Heart left ventricle (tissue), 13 donors: ENCODE results near the gene CXorf58.

Experiments
- POLR2A ChIP-seq, 2 donors: fragments of 450-650 bp; IDR thresholded peaks; one replicate each; pipeline ENCODE4 v1.6.1; 2017; ENCODE audit warnings: antibody characterized with exemption in 2 of 2, mild to moderate bottlenecking in 2 of 2, moderate library complexity in 2 of 2
- TF ChIP-seq, protein P1 (sequence below), 12 donors: fragments of 200-600 bp; sonication (generic) in 4 of 12; IDR thresholded peaks; one replicate each; pipeline versions ENCODE4 v1.5.0 to v1.8.0; 2018 to 2022; ENCODE audit warnings: antibody characterized with exemption in 12 of 12, mild to moderate bottlenecking in 5 of 12
- donor health status: ischemic (EF 13 %, LVEDD 7.1; RV severe dilation, severe dysfunction).
- donor health status: DM: no; HTN: yes; CAD: no.
- donor health status: DM: no; HTN: no; CAD: no.
- donor health status: ischemic (EF 25% LVEDD 6.9; RV normal size, moderate dysfunction).
- donor health status: ischemic (EF 25% LVEDD 5.7; RV mildly dilated, moderate dysfunction).
- donor health status: ischemic (EF 35%, LVEDD 5.7; RV mildly dilated, moderate dysfunction).
- donor health status: nonischemic (EF 11% LVEDD 7.7; RV severe dilation, severe dysfunction).
- donor health status: DM: yes; HTN: yes; CAD: no.
- donor health status: PGD.
- donor health status: ischemic (EF 29% LVEDD 5.4; RV normal size, mild dysfunction).
- donor health status: nonischemic (EF 23%, LVEDD 6.1; RV moderate dilation, normal function).

DNA sequence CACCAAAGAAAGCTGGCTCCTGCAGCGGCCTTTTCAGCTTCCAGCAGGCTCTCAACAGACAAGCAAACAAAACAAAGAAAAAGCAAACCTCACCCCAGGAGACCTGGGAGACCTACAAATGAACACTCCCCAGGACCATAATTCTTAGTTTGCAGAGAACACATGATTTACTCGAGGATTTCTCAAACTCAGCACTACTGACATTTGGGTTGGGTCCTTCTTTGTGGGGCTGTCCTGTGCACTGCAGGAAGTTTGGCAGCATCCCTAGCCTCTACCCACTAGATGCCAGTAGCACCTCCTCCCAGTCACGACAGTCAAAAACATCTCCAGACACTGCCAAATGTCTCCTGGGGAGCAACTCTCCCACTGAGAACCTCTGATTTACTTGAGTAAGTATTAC, 22.0 kb upstream of the CXorf58 start:
- no peak for TF ChIP-seq POLR2A (IDR thresholded peaks at IDR 0.05)
- TF ChIP-seq, protein P1, sequence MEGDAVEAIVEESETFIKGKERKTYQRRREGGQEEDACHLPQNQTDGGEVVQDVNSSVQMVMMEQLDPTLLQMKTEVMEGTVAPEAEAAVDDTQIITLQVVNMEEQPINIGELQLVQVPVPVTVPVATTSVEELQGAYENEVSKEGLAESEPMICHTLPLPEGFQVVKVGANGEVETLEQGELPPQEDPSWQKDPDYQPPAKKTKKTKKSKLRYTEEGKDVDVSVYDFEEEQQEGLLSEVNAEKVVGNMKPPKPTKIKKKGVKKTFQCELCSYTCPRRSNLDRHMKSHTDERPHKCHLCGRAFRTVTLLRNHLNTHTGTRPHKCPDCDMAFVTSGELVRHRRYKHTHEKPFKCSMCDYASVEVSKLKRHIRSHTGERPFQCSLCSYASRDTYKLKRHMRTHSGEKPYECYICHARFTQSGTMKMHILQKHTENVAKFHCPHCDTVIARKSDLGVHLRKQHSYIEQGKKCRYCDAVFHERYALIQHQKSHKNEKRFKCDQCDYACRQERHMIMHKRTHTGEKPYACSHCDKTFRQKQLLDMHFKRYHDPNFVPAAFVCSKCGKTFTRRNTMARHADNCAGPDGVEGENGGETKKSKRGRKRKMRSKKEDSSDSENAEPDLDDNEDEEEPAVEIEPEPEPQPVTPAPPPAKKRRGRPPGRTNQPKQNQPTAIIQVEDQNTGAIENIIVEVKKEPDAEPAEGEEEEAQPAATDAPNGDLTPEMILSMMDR (IDR thresholded peaks at IDR 0.05): no peak
